ENCODE measurements around the gene SLC4A9. TPM values are rescaled to one million over a fixed set of nuclear protein-coding genes. Genes with fewer than 3 reads are reported as not detected.

SLC4A9 gene
- total RNA-seq, 1 donor from 2014 or later: not detected

- Mint-ChIP-seq H3K27me3 (no peaks in the 10 kb centered on the region), H3K4me3 (no peak overlapping the region), H3K9me3 (no peaks in the 10 kb centered on the region), H3K27ac (no peak overlapping the region), H3K4me1 (peaks cover 41% of the 10 kb centered on the region), H3K36me3 (ENCODE audit: low read depth) (peaks cover 13% of the 10 kb centered on the region)
- intact Hi-C loops (cut with micrococcal nuclease): loop anchor here (5.0 to 10.0 kb wide), 4 partner anchors 40 to 1235 kb away; partner anchors contain the start of genes EIF4EBP3, HDAC3, RELL2 and SIL1
- CTCF ChIA-PET: interaction anchor here (0.5 kb wide), 1 partner anchor 1476 kb away, joined by 3 read pairs; no protein-coding TSS in a partner anchor
- DNase-seq: peak; percentile 47
- TF ChIP-seq CTCF (IDR thresholded peaks at IDR 0.05): no peak
- ATAC-seq (ENCODE audit: low read depth): no peak
- POLR2A ChIA-PET: interaction anchor here (0.6 to 4.0 kb wide), 17 partner anchors 17 to 1827 kb away, joined by 3 to 43 read pairs (median 4); partner anchors contain the start of genes CD14, EIF4EBP3, HARS1 and HARS2
These were observed 42.5 kb downstream of the SLC4A9 start for GRCh38 chr5:140402258-140403074.

- TF ChIP-seq CTCF (IDR thresholded peaks at IDR 0.05): no peak
- Mint-ChIP-seq H3K27me3 (no peaks in the 10 kb centered on the region), H3K36me3 (ENCODE audit: low read depth) (peaks cover 13% of the 10 kb centered on the region), H3K4me3 (no peak overlapping the region), H3K9me3 (no peaks in the 10 kb centered on the region), H3K4me1 (peaks cover 41% of the 10 kb centered on the region), H3K27ac (no peak overlapping the region)
- ATAC-seq (ENCODE audit: low read depth): no peak
- CTCF ChIA-PET: interaction anchor here (0.7 kb wide), 1 partner anchor 229 kb away, joined by 3 read pairs; the partner anchor contains the start of gene CD14
- no peak for DNase-seq
- intact Hi-C loops (cut with micrococcal nuclease): loop anchor here (5.0 to 10.0 kb wide), 4 partner anchors 39 to 1234 kb away; partner anchors contain the start of genes EIF4EBP3, HDAC3, RELL2 and SIL1
- POLR2A ChIA-PET: interaction anchor here (3.2 to 4.0 kb wide), 2 partner anchors 244 to 307 kb away, joined by 28 to 43 read pairs; partner anchors contain the start of genes IK and NDUFA2
These were observed 43.6 kb downstream of the SLC4A9 start for GRCh38 chr5:140403613-140404012.

- DNase-seq: no peak
- Mint-ChIP-seq H3K4me3 (no peak overlapping the region), H3K4me1 (peaks cover 41% of the 10 kb centered on the region), H3K9me3 (no peaks in the 10 kb centered on the region), H3K27ac (no peak overlapping the region), H3K27me3 (no peaks in the 10 kb centered on the region), H3K36me3 (ENCODE audit: low read depth) (peaks cover 27% of the 10 kb centered on the region)
- intact Hi-C loops (cut with micrococcal nuclease): loop anchor here (10.0 kb wide), 1 partner anchor 1214 kb away; the partner anchor contains the start of gene SIL1
- no peak for ATAC-seq (ENCODE audit: low read depth)
- no peak for TF ChIP-seq CTCF (IDR thresholded peaks at IDR 0.05)
- CTCF ChIA-PET: no interaction called here
- POLR2A ChIA-PET: interaction anchor here (0.6 kb wide), 1 partner anchor 1123 kb away, joined by 3 read pairs; no protein-coding TSS in a partner anchor
These were observed 48.8 kb downstream of the SLC4A9 start for GRCh38 chr5:140408750-140409241.

- TF ChIP-seq CTCF (IDR thresholded peaks at IDR 0.05): no peak
- Mint-ChIP-seq H3K4me1 (peaks cover 36% of the 10 kb centered on the region), H3K27me3 (no peaks in the 10 kb centered on the region), H3K9me3 (no peaks in the 10 kb centered on the region), H3K36me3 (ENCODE audit: low read depth) (peaks cover 29% of the 10 kb centered on the region), H3K27ac (peak overlapping the region; percentile 46), H3K4me3 (no peak overlapping the region)
- intact Hi-C loops (cut with micrococcal nuclease): no loop called here
- no peak for DNase-seq
- no peak for ATAC-seq (ENCODE audit: low read depth)
- ChIA-PET POLR2A (no interaction called here), CTCF (no interaction called here)
These were observed 53.2 kb downstream of the SLC4A9 start for GRCh38 chr5:140413230-140413629.

- H3K9me3 Mint-ChIP-seq: no peaks in the 10 kb centered on the region
- intact Hi-C loops (cut with micrococcal nuclease): no loop called here
- no peak for TF ChIP-seq CTCF (IDR thresholded peaks at IDR 0.05)
- CTCF ChIA-PET: interaction anchor here (0.6 kb wide), 1 partner anchor 303 kb away, joined by 3 read pairs; no protein-coding TSS in a partner anchor
- no peaks in the 10 kb centered on the region for H3K27me3 Mint-ChIP-seq
- POLR2A ChIA-PET: no interaction called here
- ATAC-seq (ENCODE audit: low read depth): no peak
- DNase-seq: no peak
- H3K4me1 Mint-ChIP-seq: peaks cover 58% of the 10 kb centered on the region
- H3K36me3 Mint-ChIP-seq (ENCODE audit: low read depth): peaks cover 30% of the 10 kb centered on the region
- H3K27ac Mint-ChIP-seq: no peak overlapping the region
- H3K4me3 Mint-ChIP-seq: no peak overlapping the region
These were observed 57.2 kb downstream of the SLC4A9 start for GRCh38 chr5:140417235-140417634.

Data from activated B cell treated with CpG ODN at 0.5 μM for 24 hours (primary cell).